MV-4-11 (cell line): Measurements from ENCODE around the gene TMEM243.
"Not testable (repeated sequence)": the region's sequence is repeated elsewhere in the genome, so short reads cannot be mapped to it uniquely, and the experiment has no call there.

Experiments used
- DNase-seq: peaks from one replicate; lab custom pipeline; 2025; lab: John Stamatoyannopoulos, UW

Gene TMEM243, protein sequence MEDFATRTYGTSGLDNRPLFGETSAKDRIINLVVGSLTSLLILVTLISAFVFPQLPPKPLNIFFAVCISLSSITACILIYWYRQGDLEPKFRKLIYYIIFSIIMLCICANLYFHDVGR

GRCh38 chr7:87219545-87220025 lies at the start of gene TMEM243:
TMEM243 (minus strand) TSS chr7:87219732; CDS start chr7:87219503, 229 bp downstream.
- peak; percentile 88 for DNase-seq

DNA sequence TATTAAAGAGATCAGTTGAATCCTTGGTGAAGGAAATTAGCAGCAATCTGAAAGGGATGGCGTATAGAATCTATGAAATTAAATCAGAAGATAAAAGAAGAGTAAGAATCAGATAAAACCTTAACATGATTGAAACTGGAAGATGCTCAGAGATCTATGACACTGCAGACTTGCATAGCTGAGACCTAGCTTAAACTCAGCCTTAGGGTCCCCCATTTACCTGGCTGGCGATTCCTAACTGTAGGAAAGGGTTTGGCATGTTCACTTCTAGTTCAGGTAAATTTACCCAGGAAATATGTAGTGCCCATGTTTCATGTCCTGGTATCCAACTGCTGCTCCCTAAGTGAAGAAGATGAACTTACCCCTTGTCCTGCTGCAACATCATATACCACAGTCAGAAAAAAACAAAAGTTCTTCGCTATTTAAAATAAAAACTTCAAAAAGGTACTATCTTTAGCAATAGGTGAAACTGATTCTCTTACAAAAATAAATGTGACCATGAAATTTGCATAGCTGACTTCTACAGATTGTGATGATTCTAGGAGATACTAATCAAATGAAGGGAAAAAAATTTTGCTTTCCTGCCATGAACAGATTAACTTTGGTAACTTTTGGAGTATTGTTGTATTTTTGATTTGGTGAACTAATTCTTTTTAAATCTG lies 47.8 kb upstream of the TMEM243 start:
- DNase-seq, result no peak

DNA sequence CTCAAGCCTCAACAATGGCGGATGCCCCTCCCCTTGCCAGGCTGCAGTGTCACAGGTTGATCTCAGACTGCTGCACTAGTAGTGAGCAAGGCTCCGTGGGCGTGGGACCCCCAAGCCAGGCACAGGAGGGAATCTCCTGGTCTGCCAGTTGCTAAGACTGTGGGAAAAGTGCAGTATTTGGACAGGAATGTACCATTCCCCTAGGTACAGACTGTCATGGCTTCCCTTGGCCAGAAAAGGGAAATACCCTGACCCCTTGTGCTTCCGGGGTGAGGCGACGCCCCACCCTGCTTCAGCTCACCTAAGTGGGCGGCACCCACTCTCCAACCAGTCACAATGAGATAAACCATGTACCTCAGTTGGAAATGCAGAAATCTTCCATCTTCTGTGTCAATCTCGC lies 44.0 kb upstream of the TMEM243 start:
- no peak for DNase-seq

DNA sequence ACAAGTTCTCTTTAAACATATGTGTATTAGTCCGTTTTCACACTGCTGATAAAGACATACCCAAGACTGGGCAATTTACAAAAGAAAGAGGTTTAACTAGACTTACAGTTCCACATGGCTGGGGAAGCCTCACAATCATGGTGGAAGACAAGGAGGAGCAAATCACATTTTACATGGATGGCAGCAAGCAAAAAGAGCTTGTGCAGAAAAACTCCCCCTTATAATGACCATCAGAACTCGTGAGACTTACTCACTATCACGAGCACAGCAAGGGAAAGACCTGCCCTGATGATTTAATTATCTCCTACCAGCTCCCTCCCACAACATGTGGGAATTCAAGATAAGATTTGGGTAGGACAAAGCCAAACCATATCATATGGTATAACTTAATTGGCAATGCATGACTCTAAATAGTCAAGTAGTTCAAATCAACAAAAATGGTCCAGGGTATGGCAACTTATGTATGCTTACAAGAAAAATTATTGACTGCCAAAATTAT lies 34.1 kb upstream of the TMEM243 start:
- no peak for DNase-seq

DNA sequence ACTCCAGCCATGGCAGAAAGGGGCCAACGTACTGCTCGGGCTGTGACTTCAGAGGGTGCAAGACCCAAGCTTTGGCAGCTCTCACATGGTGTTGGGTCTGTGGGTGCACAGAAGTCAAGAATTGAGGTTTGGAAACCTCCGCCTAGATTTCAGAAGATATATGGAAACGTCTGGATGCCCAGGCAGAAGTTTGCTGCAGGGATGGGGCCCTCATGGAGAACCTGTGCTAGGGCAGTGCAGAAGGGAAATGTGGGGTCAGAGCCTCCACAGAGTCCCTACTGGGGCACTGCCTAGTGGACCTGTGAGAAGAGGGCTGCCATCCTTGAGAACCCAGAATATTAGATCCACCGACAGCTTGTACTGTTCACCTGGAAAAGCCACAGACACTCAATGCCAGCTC lies 26.1 kb upstream of the TMEM243 start:
- not testable (repeated sequence) for DNase-seq

GRCh38 chr7:87238464-87239051 lies 19.0 kb upstream of the TMEM243 start:
- not testable (repeated sequence) for DNase-seq

- no peak for DNase-seq
These were observed 15.4 kb upstream of the TMEM243 start for GRCh38 chr7:87234949-87235348.

DNA sequence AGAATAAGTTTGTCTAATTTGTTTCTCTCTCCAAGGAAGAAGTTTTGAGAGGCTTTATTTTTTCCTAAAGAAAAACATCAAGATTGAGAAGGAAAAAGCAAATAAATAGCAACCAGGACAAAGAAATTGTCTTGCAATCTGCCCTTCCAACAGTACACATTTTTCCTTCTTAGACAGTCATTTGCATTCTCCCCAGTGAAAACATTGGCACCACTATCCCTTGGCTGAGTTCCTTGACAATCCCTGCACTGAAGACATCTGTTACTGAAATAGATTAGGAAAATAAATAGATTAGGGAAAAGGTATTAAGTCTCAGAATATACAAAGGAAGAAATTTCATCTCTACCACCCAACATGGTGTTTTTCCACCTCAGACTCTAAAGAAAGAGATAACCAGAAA lies 12.2 kb upstream of the TMEM243 start:
- DNase-seq, result no peak

DNA sequence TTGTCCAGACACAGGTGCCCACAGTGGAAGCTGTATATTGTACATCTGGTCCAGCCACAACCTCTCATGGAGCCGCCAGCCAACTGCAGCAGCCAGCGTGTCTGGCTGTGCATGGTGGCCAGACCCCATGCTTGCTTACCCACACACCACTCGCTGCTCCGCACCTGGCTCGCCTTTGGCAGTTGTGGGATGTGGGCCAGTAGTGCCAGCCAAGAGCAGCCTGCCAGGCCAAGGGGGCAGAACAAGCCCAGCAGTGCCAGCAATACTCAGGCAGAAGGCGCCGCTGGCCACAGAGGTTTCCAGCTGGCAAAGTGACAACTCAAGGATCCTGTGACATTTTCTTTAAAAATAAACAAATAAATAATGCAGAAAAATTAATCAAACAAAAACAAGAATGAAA lies 11.7 kb upstream of the TMEM243 start:
- DNase-seq, result no peak

DNA sequence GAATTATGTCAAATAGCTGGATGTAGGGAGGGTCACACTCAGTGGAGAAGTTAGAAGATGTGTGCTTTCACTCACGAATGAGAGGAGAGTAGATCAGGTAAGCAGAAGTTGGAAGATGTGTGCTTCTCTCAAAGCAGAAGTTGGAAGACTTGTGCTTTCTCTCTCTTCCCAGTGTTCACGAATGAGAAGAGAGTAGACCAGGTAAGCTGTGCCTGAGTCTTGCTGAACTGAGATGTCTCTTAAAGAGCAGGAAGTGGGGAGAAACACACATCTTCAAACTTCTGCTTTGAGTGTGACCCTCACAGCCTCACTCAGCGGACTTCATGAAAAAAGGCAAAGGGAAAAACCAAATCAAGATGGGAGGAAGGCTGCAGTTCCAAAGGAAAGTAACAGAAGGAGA lies 7.0 kb upstream of the TMEM243 start:
- DNase-seq, result no peak

DNA sequence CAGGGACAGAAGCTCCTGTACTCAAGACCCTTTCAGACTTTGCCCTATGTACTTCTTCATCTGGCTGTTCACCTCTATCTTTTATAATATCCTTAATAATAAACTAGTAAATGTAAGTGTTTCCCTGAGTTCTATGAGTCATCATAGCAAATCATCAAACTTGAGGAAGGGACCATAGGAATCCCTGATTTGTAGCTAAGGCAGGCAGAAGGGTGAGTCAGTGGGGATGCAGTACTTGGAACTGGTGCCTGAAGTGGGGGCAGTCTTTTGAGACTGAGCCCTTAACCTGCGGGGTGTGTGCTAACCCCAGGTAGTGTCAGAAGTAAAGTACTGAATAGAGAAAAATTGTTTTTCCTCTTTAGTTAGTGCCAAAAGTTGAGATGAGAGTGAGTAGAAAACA lies 6.2 kb upstream of the TMEM243 start:
- DNase-seq, result no peak

- no peak for DNase-seq
These were observed 4.1 kb upstream of the TMEM243 start for GRCh38 chr7:87223666-87224065.

DNA sequence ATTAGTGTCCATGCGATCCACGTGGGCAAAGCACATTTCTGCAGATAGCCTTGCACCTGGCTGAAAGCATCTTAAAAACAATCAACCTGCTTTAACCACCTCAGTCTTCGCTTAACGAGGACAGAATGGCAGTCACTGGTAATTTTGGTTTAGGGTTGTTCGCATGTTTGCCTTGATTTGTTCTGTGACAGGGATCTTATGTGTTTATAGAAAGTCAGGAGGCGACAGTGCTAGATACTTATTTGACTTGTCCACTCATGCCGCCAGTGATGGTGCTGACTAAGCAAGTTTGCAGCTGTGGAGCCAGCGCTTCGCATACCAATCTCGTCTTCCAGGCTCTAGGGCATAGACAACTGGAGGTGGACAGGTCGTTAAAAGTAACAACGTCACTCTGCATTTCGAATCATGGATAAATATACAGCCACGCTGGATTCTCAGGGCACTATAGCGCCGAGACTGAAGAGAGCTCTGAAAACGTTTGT lies 1.2 kb upstream of the TMEM243 start:
- DNase-seq, result no peak

DNA sequence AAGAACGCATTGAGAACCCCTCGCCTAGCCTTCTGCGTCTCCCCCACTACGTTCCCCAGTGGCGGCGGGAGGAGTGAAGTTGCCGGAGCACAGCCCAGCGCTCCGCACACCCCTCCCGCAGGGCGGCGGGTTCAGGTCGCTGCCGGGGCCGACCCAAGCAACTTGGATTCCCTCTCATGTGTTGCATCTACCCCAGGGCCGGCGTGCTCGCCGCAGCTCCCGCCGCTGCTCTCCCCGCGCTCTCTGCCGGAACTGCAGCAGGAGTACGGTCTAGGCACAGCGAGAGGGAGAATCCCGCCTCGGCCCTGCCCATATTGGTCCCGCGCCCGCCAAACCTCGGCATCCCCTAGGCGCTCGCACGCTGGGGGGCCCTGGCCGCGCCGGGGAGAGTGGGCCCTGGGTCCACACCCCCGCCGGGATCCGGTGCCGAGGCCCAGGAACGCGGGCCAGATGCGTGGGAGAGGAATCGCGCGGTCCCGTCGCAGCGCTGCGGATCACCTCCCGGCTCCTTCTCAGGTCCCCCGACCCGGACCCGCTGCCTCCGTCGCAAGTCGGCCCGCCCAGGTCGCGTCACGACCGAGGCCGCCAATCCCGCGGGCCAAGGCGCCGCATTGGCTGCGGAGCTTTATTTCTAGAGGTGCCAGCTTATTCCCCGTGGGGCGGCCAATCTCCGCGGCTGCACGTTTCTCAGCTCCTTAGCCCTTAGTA lies 648 bp upstream of the TMEM243 start:
- DNase-seq, result peak; percentile 44

GRCh38 chr7:87218796-87219544 lies 562 bp downstream of the TMEM243 start:
- DNase-seq, result peak; percentile 88

- DNase-seq, result no peak
These were observed 1.4 kb downstream of the TMEM243 start for GRCh38 chr7:87217983-87218653.

DNA sequence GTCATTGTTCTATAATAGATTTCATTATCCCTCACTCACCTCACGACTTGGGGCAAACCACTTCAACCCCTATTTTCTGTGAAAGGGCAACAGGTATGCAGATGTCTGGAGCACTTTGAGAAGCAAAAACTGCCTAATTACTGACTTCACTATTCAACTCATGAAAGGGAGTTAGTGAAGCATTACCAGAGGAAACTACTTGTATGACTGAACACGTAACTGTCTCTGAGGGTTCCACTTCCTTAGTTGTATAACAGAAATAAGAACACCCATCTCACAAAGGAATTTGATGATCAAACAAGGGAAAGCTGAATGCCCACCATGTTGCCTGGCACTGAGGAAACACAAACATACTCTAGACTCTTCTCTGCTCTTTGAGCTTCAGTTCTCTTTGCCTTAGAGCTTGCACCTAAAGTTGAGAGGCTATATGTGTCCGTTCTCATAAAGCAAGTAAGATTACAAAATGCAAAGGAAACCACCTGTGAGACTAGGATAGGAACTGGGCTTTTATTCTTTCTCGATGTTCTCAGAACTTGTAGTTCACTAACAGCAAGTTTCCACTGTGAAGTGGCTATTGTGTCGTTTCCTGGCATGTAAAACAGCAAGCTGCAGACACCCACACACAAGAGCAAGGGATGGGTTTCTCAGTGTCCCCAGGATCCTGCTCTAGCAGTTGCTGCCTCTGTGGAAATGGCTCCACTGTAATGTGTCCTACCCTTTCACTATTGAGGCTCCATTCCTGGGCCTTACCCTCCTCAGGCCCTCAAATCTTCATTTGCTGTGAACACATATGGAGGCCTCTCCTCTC lies 2.6 kb downstream of the TMEM243 start:
- peak; percentile 46 for DNase-seq

- no peak for DNase-seq
These were observed 4.5 kb downstream of the TMEM243 start for GRCh38 chr7:87215046-87215445.

DNA sequence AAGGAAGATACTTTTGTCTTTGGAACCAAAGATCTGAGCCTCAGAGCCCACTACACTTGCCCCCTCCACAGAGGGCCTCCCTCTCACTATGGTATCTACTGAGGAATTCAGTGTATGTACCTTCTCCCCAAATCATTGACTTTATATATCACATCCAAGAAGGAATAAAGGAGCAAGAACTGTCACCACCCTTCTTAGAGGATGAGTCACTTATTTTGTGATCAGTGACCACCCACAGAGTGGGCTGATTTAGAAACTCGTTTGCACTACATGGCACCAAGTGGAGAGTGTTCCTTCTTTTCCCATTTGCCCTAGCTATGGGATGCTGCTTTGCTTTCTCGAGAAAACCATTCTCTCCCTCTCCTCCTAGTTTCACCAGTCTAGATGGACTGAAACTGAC lies 5.7 kb downstream of the TMEM243 start:
- no peak for DNase-seq

GRCh38 chr7:87213252-87213651 lies 6.3 kb downstream of the TMEM243 start:
- no peak for DNase-seq
